Measurements from ENCODE around the gene STX19. TPM values are rescaled to one million over a fixed set of nuclear protein-coding genes. Genes with fewer than 3 reads are reported as not detected.

STX19 gene
- total RNA-seq, 2 experiments from 2014 or later = not detected

DNA sequence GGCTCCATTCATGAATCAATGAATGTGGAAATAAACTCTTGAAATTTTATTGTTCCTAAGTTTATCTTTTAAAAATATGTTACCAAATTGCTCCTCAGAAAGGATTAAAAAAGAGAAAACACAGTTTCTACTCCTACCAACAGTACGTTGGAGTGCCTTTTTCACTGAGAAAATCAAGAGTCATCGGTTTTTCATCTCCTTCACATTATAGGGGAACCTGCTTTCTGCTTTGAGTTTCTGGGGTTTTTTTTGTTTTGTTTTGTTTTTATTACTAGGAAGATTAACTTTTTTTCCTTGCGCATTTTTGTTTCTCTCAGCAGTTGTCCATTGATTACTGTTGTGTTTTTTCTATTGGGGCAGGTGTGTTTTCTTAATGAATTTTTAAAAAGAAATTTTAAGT lies 45.0 kb downstream of the STX19 start:
- no peaks in the 10 kb centered on the region for H3K27me3 Mint-ChIP-seq
- ChIA-PET POLR2A (no interaction called here), CTCF (no interaction called here)
- Histone ChIP-seq H3K27me3 (ENCODE audit: control insufficient read depth in 1 of 2, insufficient read depth in 2 of 2, low read length in 2 of 2) (no peaks in the 10 kb centered on the region), H3K9me3 (ENCODE audit: control insufficient read depth in 1 of 2, insufficient read depth in 1 of 2, low read length in 2 of 2) (no peaks in the 10 kb centered on the region), H3K36me3 (ENCODE audit: insufficient read depth, low read length) (no peaks in the 10 kb centered on the region), H3K4me3 (ENCODE audit: low read length) (no peak overlapping the region), H3K4me1 (ENCODE audit: insufficient read depth, low read length) (peaks cover 16% of the 10 kb centered on the region), H3K27ac (ENCODE audit: low read depth in 1 of 2, low read length in 2 of 2) (no peak overlapping the region)
- H3K36me3 Mint-ChIP-seq (ENCODE audit: low read depth) = peaks cover 3% of the 10 kb centered on the region
- TF ChIP-seq, protein P1, sequence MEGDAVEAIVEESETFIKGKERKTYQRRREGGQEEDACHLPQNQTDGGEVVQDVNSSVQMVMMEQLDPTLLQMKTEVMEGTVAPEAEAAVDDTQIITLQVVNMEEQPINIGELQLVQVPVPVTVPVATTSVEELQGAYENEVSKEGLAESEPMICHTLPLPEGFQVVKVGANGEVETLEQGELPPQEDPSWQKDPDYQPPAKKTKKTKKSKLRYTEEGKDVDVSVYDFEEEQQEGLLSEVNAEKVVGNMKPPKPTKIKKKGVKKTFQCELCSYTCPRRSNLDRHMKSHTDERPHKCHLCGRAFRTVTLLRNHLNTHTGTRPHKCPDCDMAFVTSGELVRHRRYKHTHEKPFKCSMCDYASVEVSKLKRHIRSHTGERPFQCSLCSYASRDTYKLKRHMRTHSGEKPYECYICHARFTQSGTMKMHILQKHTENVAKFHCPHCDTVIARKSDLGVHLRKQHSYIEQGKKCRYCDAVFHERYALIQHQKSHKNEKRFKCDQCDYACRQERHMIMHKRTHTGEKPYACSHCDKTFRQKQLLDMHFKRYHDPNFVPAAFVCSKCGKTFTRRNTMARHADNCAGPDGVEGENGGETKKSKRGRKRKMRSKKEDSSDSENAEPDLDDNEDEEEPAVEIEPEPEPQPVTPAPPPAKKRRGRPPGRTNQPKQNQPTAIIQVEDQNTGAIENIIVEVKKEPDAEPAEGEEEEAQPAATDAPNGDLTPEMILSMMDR (IDR thresholded peaks at IDR 0.05) = no peak
- H3K27ac Mint-ChIP-seq = no peak overlapping the region
- ATAC-seq (ENCODE audit: poor library complexity) (no peak), DNase-seq (no peak)
- no peaks in the 10 kb centered on the region for H3K9me3 Mint-ChIP-seq
- peaks cover 33% of the 10 kb centered on the region for H3K4me1 Mint-ChIP-seq (ENCODE audit: low read depth)
- intact Hi-C loops (cut with DNase I, micrococcal nuclease) = no loop called here
- H3K4me3 Mint-ChIP-seq = no peak overlapping the region

DNA sequence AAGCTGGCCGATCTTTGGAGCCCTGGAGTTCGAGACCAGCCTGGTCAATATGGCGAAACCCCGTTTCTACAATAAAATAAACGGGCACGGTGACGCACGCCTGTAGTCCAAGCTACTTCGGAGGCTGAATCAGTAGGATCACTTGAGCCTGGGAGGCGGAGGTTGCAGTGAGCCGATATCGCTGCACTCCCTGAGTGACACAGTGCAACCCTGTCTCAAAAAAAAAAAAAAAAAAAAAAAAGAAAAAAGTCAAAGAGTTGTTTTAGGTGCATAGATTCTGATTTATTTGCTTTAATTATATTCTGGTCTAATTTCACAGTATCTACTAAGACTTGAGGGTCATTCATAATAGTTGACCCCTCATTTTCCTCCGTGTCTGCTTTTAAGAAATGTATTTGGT lies 46.7 kb downstream of the STX19 start:
- no peak overlapping the region for H3K27ac ChIP-seq (ENCODE audit: low read depth in 1 of 2, low read length in 2 of 2)
- H3K4me1 ChIP-seq (ENCODE audit: insufficient read depth, low read length) = peaks cover 16% of the 10 kb centered on the region
- Mint-ChIP-seq H3K9me3 (no peaks in the 10 kb centered on the region), H3K27me3 (no peaks in the 10 kb centered on the region), H3K4me1 (ENCODE audit: low read depth) (peaks cover 33% of the 10 kb centered on the region), H3K27ac (peak overlapping the region; percentile 25), H3K4me3 (peak overlapping the region; percentile 95), H3K36me3 (ENCODE audit: low read depth) (peaks cover 3% of the 10 kb centered on the region)
- H3K27me3 ChIP-seq (ENCODE audit: control insufficient read depth in 1 of 2, insufficient read depth in 2 of 2, low read length in 2 of 2) = no peaks in the 10 kb centered on the region
- ATAC-seq (ENCODE audit: poor library complexity) (no peak), DNase-seq (no peak)
- CTCF ChIA-PET = no interaction called here
- H3K36me3 ChIP-seq (ENCODE audit: insufficient read depth, low read length) = no peaks in the 10 kb centered on the region
- TF ChIP-seq, protein P1 (IDR thresholded peaks at IDR 0.05) = no peak
- no peak overlapping the region for H3K4me3 ChIP-seq (ENCODE audit: low read length)
- intact Hi-C loops (cut with DNase I, micrococcal nuclease) = loop anchor here in 1 of 2 experiments (1.0 kb wide), 1 partner anchor 84 kb away; no protein-coding TSS in a partner anchor
- no peaks in the 10 kb centered on the region for H3K9me3 ChIP-seq (ENCODE audit: control insufficient read depth in 1 of 2, insufficient read depth in 1 of 2, low read length in 2 of 2)
- POLR2A ChIA-PET = no interaction called here

DNA sequence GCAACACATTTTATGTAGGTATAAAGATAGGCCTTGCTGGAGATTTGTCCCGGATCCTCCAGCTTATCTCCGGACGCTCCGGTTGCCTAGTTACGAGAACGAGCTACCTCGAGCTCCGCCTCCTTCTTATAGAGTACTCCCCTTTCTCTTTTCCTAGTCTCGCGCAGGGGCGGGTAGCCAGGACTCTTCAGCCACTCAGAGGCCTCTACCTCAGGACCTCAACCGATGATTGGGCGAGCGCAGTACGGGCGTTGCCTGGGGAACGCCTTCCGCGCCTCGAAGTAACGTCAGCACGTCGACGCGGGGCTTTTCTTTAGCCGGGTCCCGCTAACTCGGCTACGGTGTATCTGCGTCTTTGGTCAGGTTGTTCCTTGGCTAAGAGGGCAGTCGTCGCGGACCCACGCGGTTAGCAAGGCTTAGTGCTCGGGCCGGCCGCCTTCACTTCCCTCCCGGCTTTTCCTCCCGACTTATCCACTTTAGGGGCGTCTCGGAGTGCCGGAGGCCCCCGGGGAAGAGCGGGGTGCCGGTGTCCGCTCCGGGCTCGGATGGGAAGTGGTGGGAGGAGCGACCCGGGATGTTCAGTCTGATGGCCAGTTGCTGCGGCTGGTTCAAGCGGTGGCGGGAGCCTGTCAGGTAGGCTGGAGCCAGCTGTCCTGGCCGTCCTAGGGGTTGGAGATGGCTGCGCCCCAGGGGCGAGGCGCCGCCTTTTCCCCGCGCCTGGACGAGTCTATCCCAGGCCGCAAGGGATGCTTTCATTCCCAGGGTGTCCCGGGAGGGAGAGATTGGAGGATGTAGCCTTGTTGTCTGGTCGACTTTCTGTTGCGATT lies 48.3 kb downstream of the STX19 start, which contains the start of gene ARL13B:
ARL13B (plus strand) TSS at position 306 of the 827 bp plus-strand sequence; CDS start at position 575, 269 bp downstream.
- TF ChIP-seq, protein P1 (IDR thresholded peaks at IDR 0.05) = no peak
- POLR2A ChIA-PET = interaction anchor here (0.6 to 2.2 kb wide), 5 partner anchors 9 to 90 kb away, joined by 3 to 28 read pairs (median 3); partner anchors contain the start of genes DHFR2 and NSUN3
- Histone ChIP-seq H3K4me1 (ENCODE audit: insufficient read depth, low read length) (peaks cover 16% of the 10 kb centered on the region), H3K27ac (ENCODE audit: low read depth in 1 of 2, low read length in 2 of 2) (peak within 1 kb of the TSS; percentile 80 to 92), H3K9me3 (ENCODE audit: control insufficient read depth in 1 of 2, insufficient read depth in 1 of 2, low read length in 2 of 2) (no peaks in the 10 kb centered on the region), H3K4me3 (ENCODE audit: low read length) (peak within 1 kb of the TSS; percentile 97), H3K36me3 (ENCODE audit: insufficient read depth, low read length) (no peaks in the 10 kb centered on the region), H3K27me3 (ENCODE audit: control insufficient read depth in 1 of 2, insufficient read depth in 2 of 2, low read length in 2 of 2) (no peaks in the 10 kb centered on the region)
- H3K36me3 Mint-ChIP-seq (ENCODE audit: low read depth) = peaks cover 3% of the 10 kb centered on the region
- CTCF ChIA-PET = interaction anchor here (1.1 kb wide), 1 partner anchor 89 kb away, joined by 5 read pairs; no protein-coding TSS in a partner anchor
- H3K27me3 Mint-ChIP-seq = no peaks in the 10 kb centered on the region
- ATAC-seq (ENCODE audit: poor library complexity) (peak; percentile 100), DNase-seq (peak; percentile 85 to 98 (median 90))
- no peaks in the 10 kb centered on the region for H3K9me3 Mint-ChIP-seq
- peak within 1 kb of the TSS; percentile 85 for H3K27ac Mint-ChIP-seq
- H3K4me1 Mint-ChIP-seq (ENCODE audit: low read depth) = peaks cover 38% of the 10 kb centered on the region
- peak within 1 kb of the TSS; percentile 95 for H3K4me3 Mint-ChIP-seq
- intact Hi-C loops (cut with DNase I, micrococcal nuclease) = loop anchor here in 1 of 2 experiments (1.0 kb wide), 1 partner anchor 83 kb away; the partner anchor contains the start of gene NSUN3

All from CD4-positive, alpha-beta T cell (primary cell).